LHCN-M2 (cell line): ENCODE results near the gene PDZD2. TPM values are rescaled to one million over a fixed set of nuclear protein-coding genes. Genes with fewer than 3 reads are reported as not detected.
A peak's percentile ranks its signal among the peaks of the same experiment; 100 is the strongest.

Experiments used
- DNase-seq: peaks from one replicate; pipeline ENCODE4 v3.0.0-alpha.2; 2012; ENCODE audit warnings: low read depth
- total RNA-seq: library from RNA; depleted of rRNA; stranded (reverse); fragments of >200 nt; gene quantifications from 2 replicates; pipeline ENCODE4 v1.2.3, GENCODE V29; 2014

The PDZD2 gene
- total RNA-seq, 1 experiment from 2014 or later = not detected

DNA sequence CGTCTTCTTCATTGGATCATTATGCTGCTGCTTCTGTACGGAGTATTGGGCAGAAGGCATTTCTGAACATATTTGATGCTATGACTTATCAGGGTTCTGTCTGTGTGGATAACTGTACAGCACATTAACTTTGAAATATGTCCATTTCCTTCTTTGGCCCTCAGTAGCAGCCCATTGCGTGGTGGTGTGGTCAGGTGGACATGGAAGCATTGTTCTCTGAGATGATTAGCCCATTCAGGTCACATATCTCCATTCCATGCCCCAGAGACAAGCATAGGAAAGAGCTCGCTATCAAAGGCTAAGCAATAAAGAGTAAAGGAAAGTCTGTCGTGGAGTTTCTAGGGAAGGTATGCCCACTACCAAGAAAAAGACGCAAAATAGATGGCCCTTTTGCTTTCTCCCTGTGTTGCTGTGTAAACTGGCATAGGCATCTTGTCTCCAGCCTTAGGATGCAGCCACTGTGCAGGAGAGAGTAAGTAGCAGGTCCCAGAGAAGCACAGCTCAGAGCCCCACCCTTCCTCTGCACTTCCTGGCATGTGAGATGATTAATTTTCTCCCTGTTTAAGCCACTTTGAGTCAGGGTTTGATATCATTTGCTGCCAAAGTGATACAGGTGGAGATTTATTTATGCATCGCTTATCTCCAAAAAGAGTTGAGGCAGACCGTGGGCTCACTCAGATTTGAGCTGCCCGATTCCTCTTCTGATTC, 221.9 kb downstream of the PDZD2 start:
- no peak for DNase-seq

DNA sequence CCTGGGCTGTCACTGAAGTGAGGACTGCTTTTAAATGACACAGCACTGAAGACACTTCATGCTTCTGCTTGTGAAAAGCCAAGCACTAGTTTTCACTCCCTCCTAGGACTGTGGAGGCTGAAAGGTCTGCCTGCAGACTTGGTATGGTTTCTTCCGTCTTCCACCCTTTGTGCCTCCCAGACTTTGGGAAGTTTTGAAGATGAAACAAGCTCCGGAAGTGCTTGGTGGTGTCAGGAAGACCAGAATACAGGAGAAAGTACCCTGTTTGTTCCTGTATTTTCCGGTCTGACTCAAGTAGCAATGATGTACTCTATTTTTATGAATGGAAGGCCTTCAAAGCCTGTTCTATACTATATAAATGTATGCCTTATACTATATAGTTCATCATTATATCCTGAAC, 222.7 kb downstream of the PDZD2 start:
- no peak for DNase-seq

DNA sequence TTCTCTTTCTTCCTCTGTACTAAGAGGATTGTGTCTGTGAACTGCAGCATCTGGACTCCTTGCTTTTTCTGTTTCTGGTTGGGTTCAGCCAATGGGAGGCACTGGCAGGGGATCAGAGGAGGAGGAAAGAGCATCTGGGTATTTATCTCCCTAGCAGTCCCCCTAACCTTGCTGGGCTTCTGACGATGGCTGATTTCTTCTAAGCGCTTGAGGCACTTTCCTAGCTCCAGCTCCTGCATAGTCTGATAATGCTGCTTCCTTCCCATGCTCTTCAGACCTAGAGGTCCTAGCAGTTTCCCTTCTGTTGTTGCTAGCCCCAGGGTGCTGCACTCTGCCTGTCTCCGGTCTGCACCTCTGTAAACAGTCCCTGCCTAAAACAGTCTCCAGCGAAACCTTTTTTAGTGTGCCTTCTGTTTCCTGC, 225.1 kb downstream of the PDZD2 start:
- no peak for DNase-seq

DNA sequence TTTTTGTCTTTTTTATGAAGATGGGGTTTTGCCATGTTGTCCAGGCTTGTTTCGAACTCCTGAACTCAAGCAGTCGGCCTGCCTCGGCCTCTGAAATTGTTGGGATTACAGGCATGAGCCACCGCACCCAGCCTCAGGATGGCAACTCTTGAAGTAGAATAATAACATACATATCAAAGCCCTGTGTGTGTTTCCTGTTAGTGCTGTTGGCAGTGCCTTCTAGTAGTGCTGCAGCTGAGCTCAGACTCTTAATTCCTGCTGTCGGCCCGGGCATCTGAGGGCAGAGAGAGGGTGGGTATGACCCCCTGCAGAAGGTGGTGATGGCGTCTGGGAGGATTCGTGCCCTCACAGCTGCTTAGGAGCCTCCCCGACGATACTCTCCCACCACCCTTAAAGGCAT, 227.2 kb downstream of the PDZD2 start:
- DNase-seq = no peak

DNA sequence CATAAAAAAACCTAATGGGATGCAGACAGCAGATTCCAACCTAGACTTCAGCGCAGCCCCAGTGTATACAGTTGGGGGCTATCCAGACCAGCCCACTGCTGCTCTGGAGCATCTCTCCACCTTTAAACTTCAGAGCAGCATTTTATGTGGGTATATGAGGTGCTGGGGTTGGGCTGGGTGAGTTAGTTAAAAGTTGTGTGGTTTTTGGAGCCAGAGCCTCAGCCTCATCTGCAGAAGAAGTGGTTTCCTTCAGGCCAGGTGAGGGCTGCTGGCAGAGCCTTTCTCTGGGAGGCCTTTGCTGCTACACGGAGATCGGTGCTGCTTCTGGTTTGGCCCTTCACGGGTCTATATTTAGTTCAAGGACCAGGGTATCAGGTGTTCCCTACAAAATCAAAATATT, 228.3 kb downstream of the PDZD2 start:
- no peak for DNase-seq

DNA sequence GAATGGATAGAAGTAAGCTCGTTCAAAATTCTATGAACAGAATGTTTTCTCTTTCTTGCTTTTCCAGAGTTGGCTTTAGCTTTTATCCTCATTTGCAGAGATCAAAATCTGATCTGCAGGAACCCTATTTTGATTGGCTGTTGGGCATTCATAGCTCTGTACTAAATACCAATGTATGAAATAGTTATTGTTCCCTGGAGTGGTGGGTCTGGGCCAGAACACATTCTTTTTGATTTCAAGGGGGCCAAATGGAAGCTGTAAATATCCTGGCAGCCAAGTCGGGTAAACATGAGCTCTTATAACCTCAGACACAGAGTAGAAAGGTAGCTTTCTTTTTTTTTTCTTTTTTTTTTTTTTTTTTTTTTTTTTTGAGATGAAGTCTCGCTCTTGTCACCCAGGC, 241.5 kb downstream of the PDZD2 start:
- DNase-seq = no peak

DNA sequence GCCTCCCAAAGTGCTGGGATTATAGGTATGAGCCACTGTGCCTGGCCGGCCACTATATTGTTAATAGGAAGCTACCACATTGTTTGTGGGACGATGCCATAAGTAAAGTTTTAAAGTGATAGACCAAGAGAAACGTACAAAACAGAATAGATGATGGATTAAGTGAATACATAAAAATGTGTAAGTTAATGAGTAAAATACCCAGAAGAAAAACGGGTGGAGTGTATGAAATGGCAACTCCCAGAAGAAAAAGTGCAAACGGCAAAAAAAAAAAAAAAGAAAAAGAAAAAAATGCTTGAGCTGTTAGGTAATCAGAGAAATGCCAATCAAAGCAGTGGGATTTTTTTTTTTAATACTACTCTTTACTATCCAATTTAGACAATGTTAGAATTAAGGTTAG, 246.0 kb downstream of the PDZD2 start:
- no peak for DNase-seq

DNA sequence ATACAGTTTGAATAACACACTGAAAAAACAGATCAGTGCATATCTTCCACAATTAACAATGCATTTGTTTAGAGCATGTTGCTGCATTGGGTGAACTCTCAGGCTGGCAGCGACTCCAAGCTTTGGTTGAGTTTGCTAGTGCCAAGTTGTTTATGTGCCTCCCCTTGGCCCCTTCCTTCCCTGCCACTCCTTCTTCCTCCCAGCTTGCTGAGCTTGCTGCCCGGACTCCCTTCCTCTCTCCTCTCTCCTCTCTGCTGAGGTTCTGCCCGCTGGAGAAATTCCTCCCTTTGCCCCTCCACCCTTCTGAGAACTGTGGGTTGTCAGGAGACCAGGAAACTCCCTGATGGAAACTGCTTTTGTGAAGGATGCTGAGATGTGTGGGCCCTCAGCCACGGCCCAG, 247.3 kb downstream of the PDZD2 start:
- DNase-seq = no peak

DNA sequence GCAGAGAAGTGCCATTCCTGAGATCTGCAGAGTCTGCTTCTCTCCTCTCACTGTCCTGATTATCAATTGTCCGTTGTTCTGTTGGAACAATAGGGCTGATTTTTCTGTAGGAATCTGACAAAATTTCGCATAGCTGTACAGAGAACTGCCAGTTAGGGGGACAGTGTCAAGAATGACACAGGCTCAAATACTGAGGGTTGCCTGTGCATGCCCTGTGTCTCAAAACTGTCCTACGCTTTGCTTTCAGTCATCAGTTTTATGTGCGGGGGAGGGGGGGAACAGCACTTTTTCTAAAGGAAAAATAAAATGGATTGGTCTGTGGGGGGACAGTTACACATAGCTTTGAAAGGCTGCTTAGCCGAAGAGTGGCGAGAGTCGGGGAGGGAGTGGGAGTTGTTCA, 248.6 kb downstream of the PDZD2 start:
- no peak for DNase-seq

DNA sequence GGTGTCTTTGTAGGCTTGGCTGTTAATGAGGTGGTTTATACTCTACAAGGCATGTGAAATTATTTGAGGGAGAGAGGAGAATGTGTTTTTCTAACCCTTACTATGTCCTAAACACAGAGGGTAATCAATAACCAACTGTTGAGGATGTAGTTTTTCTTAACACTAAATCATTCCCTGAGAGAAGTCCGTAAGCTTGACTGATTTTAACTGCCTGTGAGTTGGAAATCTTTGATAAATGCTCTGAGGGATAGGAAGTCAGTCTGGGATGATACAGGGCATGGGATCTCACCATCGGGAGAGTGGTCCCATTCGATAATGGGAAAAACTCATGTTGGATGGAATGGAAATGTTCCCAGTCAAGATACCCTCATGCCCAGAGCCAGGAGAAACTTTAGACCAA, 249.6 kb downstream of the PDZD2 start:
- no peak for DNase-seq

DNA sequence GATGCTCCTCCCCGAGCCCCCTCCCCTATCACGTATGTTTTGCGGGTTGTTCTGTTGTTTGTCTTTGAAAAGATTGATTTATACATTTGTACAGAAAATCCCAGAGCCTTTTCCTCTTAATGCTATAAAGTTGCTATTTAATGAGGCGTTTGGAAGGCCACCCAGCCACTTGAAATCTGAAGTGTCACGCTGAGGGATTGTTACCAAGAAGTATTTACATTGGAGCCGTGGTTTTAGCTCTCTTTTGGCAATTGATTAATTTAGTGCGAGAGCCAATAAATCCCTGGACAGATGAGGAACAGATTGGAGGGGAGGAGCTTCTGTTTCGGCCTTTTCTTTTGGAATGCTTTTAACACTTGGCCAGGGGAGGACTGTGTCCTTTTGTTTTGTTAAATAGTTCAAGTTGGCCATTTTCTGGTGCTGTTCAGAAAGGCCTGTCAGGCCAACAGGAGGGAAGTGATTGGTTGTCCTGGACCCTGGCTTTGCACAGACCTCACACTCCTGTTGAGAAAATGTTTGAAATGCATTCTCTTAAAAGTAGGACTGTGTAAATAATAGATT, 250.2 kb downstream of the PDZD2 start:
- no peak for DNase-seq

DNA sequence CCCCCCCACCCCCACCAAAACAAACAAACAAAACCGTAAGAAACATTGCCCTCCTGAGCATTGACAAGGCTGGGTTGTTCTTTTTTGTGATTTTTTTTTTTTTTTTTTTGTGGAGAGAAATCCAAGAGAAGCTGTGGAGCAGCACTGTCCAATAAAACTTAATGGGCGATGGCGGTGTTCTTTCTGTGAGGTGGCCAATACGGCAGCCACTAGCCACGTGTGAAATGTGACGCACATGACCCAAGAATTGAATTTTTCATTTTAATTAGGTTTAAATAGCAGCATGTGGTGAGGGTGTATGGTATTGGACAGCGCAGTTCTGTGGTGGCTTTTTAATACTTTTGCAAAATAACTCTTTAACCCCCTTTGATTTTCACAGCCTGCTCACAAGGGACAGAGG, 251.1 kb downstream of the PDZD2 start:
- DNase-seq = no peak

DNA sequence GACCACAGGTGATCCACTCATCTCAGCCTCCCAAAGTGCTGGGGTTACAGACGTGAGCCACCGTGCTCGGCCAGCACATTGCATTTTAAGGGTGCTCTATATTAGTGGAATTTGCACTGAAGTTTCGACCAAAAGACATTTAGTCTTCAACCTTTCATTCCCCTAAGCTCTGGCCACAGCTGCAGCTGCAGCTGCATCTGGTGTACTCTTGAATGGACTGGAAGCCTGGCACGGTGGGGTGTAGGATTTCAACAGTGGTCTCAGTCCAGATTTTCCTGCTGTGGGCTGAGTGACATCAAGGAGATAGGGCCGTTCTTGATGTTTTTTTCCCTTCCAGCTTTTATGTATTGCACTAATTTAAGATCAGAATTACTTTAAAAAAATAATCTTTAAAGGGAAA, 255.2 kb downstream of the PDZD2 start:
- no peak for DNase-seq

DNA sequence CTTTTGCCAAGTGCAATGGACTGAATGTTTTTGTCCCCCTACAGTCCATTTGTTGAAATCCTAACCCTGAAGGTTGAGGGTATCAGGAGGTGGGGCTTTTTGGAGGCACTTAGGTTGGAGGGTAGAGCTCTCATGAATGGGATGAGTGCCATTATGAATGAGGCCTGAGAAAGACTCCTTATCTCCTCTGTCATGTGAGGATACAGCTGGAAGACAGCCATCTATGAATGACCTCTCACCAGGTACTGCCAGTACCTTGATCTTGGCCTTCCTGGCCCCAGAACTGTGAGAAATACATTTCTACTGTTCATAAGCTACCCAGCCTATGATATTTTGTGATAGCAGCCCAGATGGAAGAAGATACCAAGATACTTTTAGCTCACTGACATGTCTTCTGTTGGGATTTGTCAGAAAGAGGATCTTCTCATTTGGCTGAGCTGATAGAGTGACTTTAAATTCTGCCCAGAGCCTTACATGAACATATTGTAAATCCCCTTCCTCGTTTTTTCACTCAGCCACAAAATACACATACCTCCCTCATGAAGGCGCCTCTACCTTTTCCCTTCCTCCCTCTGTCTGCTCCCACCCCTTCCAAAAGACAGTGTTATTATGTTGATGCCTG, 256.4 kb downstream of the PDZD2 start:
- DNase-seq = no peak

DNA sequence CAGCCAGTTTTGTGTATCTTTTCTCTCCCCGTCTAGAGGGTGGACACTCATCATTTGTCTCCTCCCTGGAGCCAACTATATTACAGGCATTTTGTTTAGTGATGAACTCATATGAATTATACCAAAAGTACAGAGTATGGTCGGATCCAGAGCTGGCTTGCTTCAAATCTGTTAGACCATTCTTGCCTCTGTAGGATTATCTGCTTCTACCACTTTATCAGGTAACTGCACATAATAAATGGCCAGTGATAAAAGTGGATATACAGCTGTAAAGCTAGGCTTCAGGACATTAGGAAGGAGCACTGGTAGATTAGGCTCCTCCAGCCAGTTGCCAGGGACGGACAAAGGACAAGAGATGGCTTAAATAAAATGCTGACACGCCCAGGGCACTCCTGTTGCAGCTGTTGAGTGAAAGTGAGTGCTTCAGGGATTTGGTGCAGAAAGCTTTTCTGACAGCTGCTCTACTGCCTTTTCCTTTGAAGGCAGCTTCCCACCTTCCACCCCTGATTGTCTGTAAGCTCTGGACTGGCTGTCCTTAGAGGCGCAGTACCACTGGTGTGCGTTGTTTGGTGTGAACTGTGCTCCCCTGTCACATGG, 259.2 kb downstream of the PDZD2 start:
- peak; percentile 20 for DNase-seq

DNA sequence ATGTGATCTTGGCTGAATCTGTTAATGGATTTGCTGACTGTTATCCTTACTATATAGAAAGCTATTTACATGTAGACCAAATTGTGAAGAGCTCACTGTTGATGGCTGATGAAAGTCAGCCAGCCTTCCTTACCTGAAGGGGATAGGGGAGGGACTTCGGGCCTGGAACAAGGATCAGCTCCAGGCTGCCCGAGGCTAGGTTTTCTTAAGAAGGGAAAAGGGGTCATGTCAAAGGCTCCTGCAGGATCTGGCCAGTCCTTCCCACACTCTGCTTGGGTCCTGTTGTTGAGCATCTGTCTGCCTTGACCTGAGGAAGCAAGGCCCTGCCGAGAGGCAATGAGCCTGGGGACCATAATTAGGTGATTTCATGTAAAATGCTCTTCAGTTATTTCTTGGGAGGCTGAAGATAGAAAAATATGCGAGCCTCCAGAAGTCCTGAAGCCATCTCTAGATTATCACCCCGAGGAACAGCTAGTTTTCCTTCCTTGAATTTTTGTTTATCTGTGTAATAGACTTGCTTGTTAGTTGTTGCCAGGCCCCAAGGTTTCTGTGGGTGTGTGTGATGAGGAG, 261.4 kb downstream of the PDZD2 start:
- no peak for DNase-seq

DNA sequence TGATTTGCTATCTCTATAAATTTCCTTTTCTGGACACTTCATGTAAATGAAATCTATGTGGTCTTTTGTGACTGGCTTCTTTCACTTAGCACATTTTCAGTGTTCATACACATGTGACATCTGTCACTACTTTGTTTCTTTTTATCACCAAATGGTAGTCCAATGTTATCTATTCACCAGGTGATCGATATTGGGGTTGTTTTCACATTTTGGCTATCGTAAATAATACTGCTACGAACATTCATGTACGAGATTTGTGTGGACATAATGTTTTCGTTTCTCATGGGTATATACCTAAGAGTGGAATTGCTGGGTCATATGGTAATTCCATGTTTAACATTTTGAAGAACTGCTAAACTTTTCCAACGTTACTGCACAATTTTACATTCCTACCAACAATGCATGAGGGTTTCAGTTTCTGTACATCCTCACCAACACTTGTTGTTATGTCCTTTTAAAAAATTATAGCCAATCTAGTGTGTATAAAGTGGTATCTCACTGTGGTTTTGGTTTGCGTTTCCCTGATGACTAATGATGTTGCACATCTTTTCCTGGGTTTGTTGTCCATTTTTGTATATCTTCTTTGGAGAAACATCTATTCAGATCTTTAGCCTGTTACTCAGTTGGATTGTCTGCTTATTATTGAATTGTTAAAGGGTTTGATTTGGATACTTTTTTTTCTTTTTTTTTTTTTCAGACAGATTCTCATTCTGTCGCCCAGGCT, 263.0 kb downstream of the PDZD2 start:
- no peak for DNase-seq

DNA sequence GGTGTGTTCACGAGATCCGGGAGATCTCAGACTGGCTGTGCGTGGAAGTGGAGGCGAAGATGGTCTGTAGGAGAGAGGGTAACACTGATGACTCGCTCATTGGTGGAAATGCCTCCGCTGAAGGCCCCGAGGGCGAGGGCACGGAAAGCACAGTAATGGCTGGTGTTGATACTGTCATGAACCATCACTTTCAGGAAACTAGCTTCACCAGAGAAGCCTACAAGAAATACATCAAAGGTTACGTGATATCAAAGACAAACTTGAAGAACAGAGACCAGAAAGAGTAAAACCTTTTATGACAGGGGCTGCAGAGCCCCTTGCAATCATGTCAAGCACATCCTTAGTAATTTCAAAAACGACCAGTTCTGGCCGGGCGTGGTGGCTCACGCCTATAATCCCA, 269.5 kb downstream of the PDZD2 start:
- no peak for DNase-seq

DNA sequence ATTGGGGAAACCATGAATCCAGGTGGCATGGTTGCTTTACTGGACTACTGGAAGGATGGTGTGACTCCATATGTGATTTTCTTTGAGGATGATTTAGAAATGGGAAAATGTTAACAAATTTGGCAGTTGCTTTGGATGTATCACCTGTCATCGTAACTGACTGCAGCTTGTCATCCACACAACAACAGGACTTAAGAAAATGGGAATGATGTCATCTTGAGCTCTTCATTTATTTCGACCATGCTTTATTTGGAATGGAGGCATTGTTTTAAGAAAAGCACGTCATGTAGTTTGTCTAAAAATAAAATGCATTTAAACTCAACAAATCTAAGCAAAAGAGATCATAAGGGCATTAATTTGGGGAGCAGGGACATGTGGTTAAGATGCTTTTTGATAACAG, 270.1 kb downstream of the PDZD2 start:
- DNase-seq = no peak

DNA sequence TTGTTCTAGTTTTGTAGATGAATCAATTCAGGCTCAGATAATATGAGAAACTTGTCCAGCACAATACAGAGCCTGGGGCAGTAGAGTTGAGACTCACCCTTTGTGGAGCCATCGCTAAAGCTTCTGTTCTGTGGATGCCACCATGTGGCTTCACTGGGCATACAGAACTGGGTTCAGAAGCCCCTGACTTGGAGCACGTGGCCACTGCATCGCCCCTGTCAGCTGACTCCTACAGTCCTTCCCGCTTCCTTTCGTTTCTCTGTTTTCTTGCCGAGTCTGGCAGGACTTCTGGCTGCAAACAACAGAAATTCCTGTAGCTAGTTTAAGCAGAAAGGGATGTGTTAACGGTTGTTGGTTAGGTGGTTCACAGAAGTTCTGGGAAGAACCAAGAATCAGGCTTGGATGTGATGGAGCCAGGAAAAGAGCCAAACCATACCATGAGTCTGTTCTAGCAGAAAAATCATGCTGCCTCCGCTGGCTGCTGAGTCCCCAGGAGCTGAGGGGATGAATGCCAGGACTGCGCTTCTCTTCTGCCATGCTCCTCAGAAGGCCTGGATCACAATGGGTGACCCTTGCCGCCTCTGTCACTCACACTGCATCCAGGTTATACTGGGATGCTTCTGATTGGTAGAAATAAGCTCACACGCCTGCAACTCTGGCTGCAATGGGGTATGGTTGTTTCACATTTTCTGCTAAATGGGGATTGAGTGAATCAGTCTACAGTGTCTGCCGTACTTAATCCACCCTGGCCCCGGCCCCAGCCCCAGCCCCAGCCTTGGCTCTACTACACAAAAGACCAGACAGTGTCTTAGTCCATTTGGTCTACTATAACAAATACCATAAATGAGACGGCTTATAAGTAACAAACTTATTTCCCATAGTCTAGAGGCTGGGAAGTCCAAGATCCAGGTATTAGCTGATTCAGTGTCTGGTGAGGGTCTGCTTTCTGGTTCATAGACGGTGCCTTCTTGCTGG, 272.6 kb downstream of the PDZD2 start:
- no peak for DNase-seq

DNA sequence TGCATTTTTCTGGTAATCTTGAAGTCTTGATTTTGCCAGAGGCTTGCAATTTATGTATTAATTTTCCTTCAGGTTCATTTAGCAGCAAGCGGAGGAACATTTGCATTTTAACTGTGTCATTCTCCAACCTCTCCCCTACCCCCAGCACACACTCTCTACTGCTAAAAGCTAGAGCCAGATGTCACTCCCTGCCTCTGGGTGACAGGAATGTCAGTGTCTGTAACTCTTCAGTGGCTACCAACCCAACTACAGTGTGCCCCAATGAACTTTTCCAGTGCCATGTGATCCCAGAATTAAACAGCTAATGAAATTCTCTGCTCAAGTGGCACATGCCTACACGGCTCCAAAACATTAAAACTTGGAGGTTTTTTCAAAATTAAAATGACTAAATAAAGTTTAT, 274.9 kb downstream of the PDZD2 start:
- no peak for DNase-seq
